Globus pallidus (tissue), 1 donor: ENCODE measurements around the gene CACNA1H.
"Not testable (repeated sequence)": the region's sequence is repeated elsewhere in the genome, so short reads cannot be mapped to it uniquely, and the experiment has no call there.

Experiments
- DNase-seq: peaks from one replicate; pipeline ENCODE4 v3.0.0-alpha.2; 2015; ENCODE audit warnings: low spot score

CACNA1H gene

DNA sequence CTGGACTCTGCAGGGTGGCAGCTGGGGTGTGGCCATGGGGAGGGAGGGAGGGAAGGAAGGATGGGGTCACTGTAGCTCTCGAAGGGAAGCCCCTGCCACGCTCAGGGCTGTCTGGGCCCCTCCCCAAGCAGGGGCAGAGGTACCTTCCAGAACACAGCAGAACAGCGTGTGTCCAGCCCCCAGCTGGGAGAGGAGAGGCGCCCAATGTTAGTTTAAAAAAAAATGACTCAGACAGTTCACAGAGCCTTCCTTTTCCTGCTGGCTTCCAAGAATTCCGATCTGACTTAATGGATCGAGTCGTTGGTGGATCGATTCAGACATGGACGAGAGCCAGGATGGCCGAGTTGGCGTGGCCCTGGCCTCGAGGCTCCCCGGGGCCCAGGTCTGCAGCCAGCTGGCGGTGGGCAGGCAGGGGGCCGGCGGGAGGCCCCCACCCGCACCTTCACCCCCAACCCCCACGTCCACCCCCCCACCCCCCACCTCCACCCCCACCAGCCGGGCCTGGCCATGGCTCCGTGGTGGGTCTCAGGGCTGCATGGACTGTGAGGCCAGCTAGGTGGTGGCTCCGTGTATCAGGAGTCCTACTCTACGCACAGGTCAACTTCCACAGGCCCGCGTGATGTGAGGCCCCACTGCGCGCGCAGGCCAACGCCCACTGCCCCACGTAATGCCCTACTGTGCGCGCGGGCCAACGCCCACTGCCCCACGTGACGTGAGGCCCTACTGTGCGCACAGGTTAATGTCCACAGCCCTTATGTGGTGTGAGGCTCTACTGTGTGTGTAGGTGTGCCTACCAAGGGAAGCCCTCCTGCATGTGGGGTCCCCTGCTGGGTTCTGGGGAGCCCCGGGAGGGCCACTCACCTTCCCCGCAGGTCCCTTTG, 21.8 kb downstream of the CACNA1H start:
- DNase-seq: no peak

DNA sequence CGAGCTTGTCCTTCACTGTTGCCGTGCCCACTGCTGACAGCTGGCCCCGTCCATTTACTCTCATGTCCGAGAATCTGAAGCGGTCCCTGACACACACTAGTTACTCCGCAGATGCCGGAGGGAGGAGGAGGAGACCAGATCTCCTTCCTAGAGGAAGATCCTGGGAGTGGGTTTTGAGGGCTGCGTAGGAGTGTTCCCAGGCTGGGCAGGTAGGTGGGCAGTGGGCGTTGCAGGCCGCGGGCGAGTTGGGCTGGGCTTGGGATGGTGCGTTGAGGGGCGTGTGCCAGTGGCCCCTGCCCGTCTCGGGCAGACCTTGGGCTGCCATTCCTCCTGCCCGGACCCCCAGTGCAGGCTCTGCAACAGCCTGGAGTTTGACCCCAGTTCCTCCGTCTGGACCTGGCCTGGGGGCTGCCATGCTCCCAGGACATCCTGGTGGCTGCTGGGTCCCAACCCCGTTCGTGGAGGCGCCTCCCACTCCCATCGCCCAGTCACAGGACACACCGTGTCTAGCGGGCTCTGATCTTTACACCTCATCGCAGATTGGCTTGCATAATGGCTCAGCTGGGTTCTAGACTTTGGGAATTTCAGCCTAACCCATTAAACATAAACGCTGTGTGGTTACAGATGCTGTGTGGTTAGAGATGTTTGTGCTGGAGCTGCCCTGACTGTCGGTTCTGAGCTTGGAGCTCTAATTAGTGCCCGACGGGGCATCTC, 22.8 kb downstream of the CACNA1H start:
- no peak for DNase-seq

DNA sequence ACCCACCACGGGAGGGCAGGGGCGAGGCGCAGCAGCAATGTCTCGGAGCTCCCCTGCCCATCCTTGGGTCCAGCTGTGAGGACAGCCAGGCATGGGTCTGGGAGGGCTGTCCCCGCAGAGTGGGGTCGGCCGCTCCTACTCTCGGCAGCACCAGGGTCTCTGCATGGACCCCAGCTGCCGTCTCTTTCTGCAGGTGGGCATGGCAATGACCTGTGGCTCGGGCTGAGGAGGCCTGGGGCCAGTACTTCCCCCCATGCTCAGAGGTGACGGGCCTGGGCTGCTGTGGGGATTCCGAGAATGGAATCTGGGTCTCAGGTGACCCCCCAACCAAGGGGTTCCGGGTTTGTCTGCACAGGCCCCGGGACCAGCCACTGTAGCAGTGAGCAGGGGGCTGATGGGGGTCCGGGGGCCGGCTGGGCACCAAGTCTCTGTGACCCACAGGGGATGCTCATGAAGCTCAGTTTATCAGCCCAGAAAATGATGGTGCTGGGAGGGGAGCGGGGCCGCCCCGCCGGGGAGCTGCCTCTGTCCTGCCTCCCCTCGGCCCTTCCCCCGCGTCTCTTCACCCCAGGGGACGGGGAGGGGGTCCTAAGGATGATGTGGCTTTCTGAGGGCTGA, 23.5 kb downstream of the CACNA1H start:
- no peak for DNase-seq

DNA sequence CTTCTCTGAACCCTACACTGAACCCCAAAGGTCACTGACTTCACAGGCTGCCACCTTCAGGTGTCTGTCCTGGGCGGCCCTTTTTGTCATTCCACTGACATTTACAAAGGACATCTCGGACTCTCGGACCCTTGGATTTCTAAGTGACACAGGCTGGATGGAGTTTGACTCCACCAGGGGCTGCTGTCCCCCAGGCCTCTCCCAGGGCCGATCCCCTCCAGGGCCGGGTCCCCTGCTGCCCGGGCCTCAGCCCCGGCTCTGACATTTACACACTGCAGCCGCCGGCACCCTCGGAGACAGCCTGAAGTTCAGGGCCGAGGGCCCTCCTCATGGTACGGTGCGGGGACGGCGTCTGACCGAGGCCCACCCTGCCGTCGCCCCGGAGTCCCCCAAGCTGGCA, 24.1 kb downstream of the CACNA1H start:
- no peak for DNase-seq

DNA sequence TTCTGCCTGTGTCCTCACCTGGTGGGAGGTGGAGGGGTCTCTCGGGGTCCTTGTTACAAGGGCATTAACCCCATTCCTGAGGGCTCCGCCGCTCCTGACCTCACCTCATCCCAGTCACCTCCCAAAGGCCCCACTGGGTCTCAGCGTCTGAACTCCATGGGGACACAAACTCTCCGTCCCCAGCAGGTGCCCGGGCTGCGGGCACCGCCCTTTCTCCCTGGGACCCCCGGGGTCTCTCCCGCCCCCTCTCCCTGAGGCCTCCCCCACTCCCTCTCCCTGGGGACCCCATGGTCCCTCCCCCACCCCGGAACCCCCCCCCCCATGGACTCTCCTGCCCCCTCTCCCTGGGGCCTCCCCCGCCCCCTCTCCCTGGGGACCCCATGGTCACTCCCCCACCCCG, 24.8 kb downstream of the CACNA1H start:
- DNase-seq: no peak

DNA sequence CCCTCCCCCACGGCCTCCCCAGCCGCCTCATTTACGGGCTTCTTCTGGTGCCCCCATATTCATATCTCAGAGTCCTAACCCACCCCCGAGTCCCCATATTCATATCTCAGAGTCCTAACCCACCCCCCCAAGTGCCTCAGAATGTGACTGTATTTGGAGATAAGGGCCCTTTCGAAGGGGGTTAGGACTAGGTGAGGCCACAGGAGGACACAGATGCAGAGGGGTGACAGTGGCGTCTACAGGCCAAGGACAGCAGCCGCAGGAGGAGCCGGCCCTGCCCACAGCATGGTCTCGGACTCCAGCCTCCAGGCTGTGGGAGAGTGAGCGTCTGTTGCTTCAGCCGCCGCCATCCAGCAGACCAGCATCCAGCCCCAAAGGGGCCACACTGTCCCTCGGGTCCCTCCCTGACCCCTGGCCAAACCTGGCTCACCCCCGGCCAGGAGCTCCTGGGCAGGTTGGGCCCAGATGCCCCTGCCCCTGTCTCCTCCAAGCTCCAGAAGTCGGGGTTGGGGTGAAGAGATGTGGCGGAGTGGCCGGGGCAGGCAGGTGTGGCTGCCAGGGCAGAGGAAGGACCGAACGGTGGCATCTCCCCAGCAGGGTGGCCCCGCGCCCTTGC, 25.5 kb downstream of the CACNA1H start:
- DNase-seq: no peak

DNA sequence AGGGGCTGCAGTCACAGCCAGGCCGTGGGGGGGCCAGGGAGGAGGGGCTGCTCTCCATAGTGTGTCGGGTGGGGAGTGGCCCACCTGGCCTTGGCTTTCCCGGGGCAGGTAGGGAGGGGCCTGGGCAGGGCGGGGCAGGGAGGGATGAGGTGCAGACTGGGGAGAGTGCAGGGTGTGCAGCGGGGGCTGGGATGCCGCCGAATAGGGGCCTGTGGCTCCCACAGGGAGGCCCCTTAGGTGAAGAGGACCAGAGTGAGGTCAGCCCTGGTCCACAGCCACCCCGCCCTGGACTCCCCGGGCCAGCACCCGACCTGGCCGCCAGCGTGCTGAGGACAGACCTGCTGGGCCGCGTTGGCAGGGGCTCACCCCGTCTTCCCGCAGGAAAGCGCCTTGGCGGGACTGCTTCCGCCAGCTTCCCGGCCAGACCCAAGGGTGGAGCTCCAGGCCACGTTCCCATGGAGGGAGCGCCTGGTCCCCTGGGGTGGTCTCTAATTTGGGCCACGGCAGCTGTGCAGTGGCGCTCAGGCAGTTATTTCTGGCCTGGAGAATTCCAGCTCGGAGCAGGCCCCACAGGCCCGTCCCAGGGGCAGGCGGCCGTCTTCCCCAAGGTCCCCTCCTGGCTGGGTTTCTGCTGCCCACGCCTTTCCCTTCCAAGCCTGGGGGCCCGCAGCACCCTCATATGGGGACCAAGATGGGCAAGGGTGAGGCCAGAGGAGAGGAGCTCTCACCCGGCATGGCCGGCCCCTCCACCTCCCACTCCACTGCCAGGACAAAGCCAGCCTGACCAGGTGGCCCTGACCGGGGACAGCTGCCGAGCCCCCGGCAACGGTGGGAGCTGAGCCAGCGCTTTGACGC, 27.9 kb downstream of the CACNA1H start:
- no peak for DNase-seq

DNA sequence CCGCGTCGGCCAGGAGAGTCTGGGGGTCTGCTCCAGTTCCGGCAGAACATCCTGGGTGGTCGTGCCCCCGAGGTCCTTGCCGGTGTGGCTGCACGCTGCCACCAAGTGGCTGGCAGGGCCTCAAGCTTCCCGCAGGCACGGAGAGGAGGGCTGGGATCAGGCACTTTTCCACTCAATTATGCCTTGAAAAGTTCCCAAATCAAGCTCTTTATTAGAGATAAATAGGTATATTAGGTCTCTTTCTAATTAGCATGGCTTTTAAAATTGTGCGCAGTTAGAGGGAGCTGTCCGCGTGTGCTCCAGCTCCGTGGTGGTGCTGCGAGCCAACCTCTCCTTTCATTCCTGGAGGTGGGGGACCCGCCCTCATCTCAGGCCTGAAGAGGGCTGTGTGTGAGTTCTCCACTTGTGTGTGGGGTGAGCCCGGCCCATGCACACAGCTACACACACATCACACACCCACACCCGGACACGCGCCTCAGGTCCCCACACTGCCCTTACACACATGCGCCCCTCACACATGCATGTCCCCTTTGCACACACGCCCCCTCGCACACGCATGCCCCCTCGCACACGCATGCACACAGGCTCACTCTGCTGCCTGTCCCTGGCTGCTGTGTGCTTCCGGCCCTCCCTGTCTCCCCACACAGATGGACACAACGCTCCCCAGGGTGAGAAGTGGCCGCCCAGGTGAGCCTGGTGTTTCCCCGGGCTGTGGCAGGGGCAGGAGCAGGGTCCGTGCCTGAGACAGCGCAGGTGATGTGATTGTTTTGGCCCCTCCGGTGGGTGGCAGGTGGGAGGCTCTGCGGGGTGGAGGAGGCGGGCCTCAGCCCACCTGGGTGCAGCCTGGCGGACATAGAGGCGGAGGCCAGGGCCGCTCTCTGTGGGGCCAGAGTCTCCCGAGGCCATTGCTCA, 28.8 kb downstream of the CACNA1H start:
- DNase-seq: no peak

DNA sequence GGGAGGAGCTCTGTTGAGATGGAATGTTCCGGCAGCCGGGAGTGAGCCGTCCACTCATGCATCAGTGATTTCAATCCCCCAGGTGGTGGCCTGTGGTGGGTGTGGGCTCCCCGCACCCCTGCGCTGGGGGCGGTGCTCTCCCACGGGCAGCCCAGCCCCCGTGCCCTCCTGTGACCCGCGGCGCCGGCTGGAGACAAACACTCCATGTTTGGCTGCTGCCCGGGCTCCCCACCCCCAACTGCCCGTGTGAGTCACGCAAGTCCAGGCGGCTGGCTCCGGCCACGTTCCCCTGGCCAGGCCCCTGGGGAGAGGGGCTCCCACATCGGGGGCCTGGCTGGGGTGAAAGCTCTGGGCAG, 29.4 kb downstream of the CACNA1H start:
- no peak for DNase-seq

DNA sequence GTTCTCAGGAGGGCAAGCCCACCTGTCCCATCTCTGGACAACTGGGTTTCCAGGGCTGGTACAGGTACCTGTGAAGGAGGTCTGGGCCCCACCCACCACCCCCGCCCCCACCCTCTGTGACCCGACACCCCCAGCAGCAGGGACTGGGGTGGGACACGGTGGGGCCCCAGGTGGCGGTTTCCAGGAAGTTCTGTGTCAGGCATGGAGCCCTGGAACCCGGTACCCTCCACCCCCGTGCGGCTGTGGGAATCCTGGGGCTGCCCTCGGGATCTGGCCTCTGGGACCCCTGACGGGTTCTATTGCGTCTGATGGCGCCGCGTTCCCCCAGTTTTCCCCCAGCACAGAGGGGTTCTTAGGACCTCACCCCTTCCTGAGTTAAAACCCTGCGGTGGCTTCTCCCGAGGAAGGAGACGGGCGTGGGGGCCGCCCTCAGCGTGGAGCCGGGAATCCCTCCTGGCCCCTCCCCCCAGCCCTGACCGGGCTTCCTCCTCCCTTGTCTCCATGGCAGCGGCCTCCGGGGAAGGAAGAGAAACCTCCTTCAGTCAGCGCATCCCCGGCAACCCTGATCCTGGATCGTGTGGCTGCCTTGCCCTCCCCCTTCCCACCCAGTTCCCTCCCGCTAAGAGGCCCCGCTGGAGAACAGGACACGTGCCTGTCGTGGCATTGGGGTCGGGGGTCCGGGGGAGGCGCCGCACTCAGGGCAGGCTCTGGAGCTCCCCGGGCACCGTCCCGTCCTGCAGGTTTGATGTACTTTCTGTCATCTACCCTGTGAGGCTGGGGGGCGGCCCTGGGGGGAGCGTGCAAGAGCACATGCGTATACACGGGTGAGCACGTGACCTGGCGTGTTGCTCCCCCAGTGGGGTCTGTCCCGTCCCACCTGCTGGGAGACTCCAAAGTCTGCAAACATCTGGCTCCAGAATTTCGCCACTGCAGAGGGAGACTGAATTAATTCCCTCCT, 30.3 kb downstream of the CACNA1H start:
- no peak for DNase-seq

DNA sequence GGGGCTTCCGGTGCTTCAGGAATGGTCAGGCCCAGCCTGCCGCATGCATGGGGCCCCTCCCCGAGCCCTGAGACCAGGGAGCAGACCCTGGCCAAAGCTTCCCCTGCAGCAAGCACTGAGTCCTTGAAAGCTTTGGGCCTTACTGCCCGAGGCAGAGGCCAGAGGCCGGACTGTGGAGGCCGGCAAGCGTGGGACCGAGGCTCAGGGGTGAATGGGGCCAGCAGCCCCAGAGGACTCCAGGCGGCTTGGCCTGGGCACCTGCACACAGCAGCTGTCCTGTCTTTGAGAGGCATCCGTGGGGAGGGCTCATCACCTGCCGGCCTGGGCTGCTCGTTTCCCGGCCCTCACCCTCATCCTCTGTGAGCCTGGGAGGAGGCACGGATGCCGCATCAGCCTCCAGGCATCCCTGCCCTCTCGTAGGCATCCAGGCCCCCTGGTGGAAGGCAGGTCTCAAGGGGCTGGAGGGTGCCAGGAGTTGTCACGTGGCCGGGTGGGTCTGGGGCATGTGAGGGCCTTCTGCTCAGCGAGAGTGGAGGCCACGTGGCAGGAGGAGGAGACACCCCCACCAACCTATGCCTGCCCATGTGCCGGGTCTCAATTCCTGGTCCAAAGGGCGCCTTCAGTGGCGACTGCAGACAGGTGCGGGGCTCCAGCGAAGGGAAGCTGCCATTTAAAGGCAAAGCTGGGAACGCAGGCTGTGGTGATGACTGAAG, 31.4 kb downstream of the CACNA1H start:
- DNase-seq: no peak

DNA sequence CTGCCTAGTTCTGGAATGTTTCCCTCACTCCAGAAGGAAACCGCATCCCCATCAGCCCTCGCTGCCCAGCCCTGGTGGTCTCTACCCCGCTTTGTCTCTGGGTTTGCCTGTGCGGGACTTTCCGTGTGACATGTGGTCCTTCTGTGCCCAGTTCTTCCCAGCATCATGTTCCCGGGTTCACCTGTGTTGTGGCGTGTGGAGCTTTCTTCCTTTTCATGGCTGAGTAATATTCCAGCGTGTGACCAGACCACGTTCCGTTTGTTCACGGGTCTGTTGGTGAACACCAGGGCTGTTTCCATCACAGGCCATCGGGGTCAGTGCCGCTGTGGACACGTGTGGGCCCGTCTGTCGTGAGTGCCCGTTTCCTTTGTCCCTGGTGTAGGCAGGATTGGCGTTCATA, 32.1 kb downstream of the CACNA1H start:
- DNase-seq: no peak

DNA sequence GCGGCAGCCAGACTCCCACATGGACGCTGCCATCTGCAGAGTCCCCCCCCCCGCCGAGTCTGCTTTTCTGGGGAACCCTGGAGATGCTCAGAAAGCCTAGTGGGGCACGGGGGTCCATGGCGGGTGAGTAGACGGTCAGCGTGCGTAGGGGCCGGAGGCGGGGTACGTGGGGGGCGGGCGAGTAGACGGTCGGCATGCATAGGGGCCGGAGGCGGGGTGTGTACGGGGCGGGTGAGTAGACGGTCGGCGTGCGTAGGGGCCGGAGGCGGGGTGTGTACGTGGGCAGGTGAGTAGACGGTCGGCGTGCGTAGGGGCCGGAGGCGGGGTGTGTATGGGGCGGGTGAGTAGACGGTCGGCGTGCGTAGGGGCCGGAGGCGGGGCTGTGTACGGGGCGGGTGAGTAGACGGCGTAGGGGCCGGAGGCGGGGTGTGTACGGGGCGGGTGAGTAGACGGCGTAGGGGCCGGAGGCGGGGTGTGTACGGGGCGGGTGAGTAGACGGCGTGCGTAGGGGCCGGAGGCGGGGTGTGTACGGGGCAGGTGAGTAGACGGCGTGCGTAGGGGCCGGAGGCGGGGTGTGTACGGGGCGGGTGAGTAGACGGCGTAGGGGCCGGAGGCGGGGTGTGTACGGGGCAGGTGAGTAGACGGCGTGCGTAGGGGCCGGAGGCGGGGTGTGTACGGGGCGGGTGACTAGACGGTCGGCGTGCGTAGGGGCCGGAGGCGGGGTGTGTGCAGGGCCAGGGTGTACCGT, 32.7 kb downstream of the CACNA1H start:
- DNase-seq: not testable (repeated sequence)

DNA sequence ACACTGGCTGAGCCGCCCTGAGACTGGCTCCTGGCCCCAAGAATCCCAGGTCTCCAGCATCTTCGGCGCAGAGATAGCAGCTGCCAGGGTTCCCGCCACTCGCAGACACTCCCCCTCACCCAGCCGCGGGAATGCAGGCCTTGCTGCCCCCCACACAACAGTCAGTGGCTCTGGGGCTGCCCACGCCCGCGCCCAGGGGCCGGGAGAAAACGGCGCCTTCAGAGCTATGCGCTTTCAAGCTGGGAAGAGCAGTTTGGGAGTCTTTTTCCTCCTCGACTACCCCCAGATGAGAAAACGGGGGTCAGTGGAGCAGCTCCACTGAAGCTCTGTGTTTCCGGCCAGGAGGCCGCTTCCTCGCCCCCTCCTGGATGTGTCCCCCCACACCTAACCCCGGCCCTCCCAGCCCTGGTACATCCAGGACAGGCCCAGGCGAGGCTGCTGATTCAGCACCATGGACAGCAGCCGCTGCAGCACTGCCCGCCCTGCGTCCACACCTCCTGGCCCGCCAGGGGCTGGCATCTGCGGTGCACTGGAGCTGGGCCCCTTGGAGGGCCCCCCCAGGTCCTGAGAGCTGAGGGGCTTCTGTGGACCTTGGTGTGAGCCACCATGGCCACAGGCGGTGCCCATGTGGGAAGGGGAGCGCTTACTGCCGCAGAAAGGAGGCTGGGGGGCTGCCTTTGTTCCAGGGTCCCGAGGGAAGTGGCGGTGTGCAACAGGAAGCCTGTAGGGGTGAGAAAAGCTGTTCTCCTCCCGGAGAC, 35.7 kb downstream of the CACNA1H start:
- DNase-seq: no peak

DNA sequence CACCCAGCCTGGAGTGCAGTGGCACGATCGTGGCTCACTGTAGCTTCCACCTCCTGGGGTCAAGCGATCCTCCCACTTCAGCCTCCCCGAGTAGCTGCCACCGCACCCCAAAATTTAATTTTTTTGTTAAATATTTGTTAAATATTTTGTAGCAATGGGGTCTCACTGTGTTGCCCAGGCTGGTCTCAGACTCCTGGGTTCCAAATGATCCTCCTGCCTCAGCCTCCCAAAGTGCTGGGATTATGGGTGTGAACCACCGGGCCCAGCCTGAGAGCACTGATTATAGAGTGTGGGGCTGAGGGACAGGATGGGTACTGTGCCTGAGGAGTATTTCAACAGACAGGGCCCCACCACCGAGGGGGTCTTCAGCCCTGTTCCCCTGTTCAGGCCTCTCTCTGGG, 36.5 kb downstream of the CACNA1H start:
- DNase-seq: no peak

DNA sequence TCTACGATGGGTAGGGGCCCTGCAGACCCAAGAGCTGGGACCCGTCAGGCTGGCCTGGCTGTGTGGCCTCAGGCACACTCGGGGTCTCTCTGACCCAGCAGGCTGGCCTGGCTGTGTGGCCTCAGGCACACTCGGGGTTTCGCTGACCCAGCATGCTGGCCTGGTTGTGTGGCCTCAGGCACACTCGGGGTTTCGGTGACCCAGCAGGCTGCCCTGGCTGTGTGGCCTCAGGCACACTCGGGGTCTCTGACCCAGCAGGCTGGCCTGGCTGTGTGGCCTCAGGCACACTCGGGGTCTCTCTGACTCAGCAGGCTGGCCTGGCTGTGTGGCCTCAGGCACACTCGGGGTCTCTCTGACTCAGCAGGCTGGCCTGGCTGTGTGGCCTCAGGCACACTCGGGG, 37.9 kb downstream of the CACNA1H start:
- DNase-seq: not testable (repeated sequence)

DNA sequence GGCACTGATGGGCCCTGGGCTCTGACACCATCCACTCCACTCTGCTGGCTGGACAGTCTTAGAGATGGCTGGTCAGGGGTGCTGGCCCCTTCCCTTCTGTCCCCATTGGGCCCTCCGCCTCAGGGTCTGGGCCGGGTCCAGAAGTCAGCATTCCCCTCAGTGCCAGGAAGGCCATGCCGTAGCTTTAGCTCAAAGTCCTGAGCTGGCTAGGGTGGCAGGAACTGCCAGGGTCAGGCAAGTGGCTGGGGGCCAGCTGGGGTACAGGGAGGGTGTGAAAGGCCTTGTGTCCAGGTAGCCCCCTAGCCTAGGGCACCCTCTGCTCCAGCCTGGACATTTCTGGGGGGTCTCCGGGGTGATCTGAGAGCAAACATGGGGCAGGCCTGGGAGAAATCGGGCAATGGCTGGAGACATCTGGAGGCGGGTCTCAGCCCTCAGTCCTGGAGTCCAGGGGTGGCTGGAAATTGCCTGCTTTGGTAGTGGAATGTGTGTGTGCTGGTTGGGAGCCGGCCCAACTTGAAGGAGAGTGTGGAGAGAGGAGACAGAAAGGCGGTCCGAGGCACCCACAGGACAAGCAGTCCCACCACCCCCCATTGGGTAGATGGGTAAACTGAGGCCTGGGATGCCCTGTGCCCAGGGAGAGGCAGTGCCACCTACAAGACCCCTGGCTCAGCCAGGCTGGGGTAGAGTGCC, 39.6 kb downstream of the CACNA1H start:
- DNase-seq: no peak
